GM12878 (cell line): Measurements from ENCODE around the gene CYP24A1. TPM values are rescaled to one million over a fixed set of nuclear protein-coding genes. Genes with fewer than 3 reads are reported as not detected.

Source experiments
- BCLAF1 ChIP-seq: fragments of 450-650 bp; IDR thresholded peaks from 2 replicates; pipeline ENCODE4 v1.6.1; 2017; ENCODE audit warnings: antibody characterized with exemption, mild to moderate bottlenecking, moderate library complexity
- CHD2 ChIP-seq: IDR thresholded peaks from 2 replicates; pipeline ENCODE4 v1.6.1; 2011; ENCODE audit warnings: low read depth, low read length, improper control_type of control experiment, borderline replicate concordance
- EP300 ChIP-seq, 2 experiments: fragments of 150-350 bp in 1 of 2; IDR thresholded peaks; 2 replicates each; pipeline ENCODE4 v1.6.1; 2011 to 2012; ENCODE audit warnings: low read depth in 2 of 2, low read length in 2 of 2, borderline replicate concordance in 1 of 2, improper control_type of control experiment in 1 of 2, inconsistent platforms in 1 of 2; ENCODE audit not compliant: control insufficient read depth in 1 of 2
- MEF2A ChIP-seq: IDR thresholded peaks from 2 replicates; pipeline ENCODE4 v1.6.1; 2011; ENCODE audit warnings: low read depth, mild to moderate bottlenecking, low read length, moderate library complexity; ENCODE audit not compliant: insufficient read depth
- PML ChIP-seq: IDR thresholded peaks from 2 replicates; pipeline ENCODE4 v1.6.1; 2012; ENCODE audit warnings: low read length, inconsistent platforms
- RCOR1 ChIP-seq: conservative IDR thresholded peaks from 2 replicates; pipeline ENCODE4 v1.6.1; 2012; ENCODE audit warnings: low read depth, low read length, improper control_type of control experiment
- RELA ChIP-seq: fragments of 450-650 bp; IDR thresholded peaks from 2 replicates; pipeline ENCODE4 v1.8.0; 2014; ENCODE audit warnings: borderline replicate concordance; ENCODE audit not compliant: partially characterized antibody
- RUNX3 ChIP-seq: IDR thresholded peaks from 2 replicates; pipeline ENCODE4 v1.6.1; 2012; ENCODE audit warnings: low read length, inconsistent platforms
- SIX5 ChIP-seq: IDR thresholded peaks from 2 replicates; pipeline ENCODE4 v1.6.1; 2011; ENCODE audit warnings: mild to moderate bottlenecking, low read depth, low read length, moderate library complexity; ENCODE audit not compliant: severe bottlenecking
- SMC3 ChIP-seq: IDR thresholded peaks from 2 replicates; pipeline ENCODE4 v1.6.1; 2011; ENCODE audit warnings: low read length, improper control_type of control experiment, borderline replicate concordance
- ZBED1 ChIP-seq: IDR thresholded peaks from 2 replicates; pipeline ENCODE4 v1.6.1; 2016; ENCODE audit warnings: borderline replicate concordance
- ZNF207 ChIP-seq: fragments of 450-650 bp; IDR thresholded peaks from 2 replicates; pipeline ENCODE4 v1.6.1; 2014; ENCODE audit warnings: antibody characterized with exemption, mild to moderate bottlenecking, borderline replicate concordance
- ZNF217 ChIP-seq: fragments of 450-650 bp; IDR thresholded peaks from 2 replicates; pipeline ENCODE4 v1.6.1; 2017; ENCODE audit warnings: antibody characterized with exemption, mild to moderate bottlenecking
- ZNF274 ChIP-seq: IDR thresholded peaks from one replicate; pipeline ENCODE4 v1.8.0; 2011; ENCODE audit not compliant: insufficient read length, insufficient read depth
- polyA plus RNA-seq, 11 experiments: library from polyadenylated mRNA; depleted of rRNA in 4 of 11; unstranded in 6 of 11; stranded (reverse) in 5 of 11; fragments of >200 nt; fragmentation: Nextera tagmentation in 4 of 11; fragmentation: Illumina TruSeq in 1 of 11; extraction: Ambion mirVana in 4 of 11; extraction: Trizol in 1 of 11; gene quantifications; 1 replicate in 1 of 11; 2 replicates in 10 of 11; pipeline versions ENCODE4 v1.2.1 to v1.2.3, GENCODE V29; 2011 to 2016; ENCODE audit warnings: inconsistent platforms in 2 of 11, missing spikeins in 2 of 11, low read depth in 1 of 11
- total RNA-seq, 4 experiments: library from RNA; depleted of rRNA in 3 of 4; stranded (reverse); fragments of >200 nt in 3 of 4; fragmentation: Illumina TruSeq in 1 of 4; extraction: Trizol in 1 of 4; gene quantifications; 2 replicates each; pipeline versions ENCODE4 v1.2.1 to v1.2.3, GENCODE V29; 2013 to 2021
- TF ChIP-seq, protein P1 (sequence below): fragments of 450-650 bp; formaldehyde crosslinking; IDR thresholded peaks from 2 replicates; pipeline ENCODE4 v1.4.0; 2022; ENCODE audit warnings: mild to moderate bottlenecking, moderate library complexity
- TF ChIP-seq, protein P2 (sequence below): fragments of 450-650 bp; IDR thresholded peaks from 2 replicates; pipeline ENCODE4 v1.6.1; 2017; ENCODE audit warnings: borderline replicate concordance
- TF ChIP-seq, protein P3 (sequence below): fragments of 450-650 bp; IDR thresholded peaks from 2 replicates; pipeline ENCODE4 v1.6.1; 2017; ENCODE audit warnings: mild to moderate bottlenecking

Gene CYP24A1
- total and polyA plus RNA-seq, 10 of the 15 experiments (the other 5 are each of a cell fraction or from before 2014, with no cell fraction given): 0.69 TPM; not detected in 9

DNA sequence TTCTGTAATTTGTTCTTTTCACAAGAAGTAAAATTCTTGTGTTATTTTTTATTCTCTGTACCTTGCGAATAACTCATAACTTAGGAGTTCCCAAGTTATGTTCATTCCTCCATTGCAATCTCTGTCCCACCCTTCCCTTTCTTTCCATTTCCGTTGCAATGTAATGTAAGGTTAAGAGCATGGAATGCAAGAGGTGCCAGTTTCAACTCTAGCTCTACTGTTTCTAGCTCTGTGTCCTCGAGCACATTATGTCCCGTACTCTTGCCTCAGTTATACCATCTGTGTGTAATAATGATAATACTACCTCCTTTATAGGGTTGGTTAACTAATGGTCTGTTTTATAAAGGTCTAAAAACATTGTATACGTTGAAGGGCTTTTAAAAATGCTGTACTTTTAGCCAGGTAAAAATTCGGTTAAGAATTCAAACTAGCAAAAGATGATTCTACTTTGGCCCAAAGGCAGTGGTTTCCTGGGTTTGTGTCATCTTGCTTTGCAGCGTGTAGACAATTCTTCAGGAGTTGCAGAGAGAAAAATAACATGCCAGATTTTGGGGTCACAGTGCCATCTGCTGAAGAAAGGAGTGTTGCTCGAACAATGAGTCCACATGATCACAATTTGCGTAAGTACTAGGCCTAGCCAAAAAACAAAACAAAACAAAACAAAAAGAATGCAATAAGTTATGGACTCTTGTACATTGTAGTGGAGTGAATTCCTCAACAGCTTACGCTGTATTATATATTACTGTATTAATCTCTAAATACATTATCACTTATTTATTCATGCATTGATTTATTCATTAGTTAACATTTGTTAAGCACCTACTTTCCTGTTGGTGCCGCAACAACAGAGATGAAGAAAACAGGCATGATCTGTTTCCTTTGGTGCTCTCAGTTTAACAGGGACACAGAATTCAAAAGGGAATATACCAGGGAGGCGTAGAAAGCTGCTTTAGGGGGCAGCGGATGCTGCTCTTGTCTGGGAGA is 24.1 kb upstream of the CYP24A1 start (continued):
- TF ChIP-seq, protein P1, sequence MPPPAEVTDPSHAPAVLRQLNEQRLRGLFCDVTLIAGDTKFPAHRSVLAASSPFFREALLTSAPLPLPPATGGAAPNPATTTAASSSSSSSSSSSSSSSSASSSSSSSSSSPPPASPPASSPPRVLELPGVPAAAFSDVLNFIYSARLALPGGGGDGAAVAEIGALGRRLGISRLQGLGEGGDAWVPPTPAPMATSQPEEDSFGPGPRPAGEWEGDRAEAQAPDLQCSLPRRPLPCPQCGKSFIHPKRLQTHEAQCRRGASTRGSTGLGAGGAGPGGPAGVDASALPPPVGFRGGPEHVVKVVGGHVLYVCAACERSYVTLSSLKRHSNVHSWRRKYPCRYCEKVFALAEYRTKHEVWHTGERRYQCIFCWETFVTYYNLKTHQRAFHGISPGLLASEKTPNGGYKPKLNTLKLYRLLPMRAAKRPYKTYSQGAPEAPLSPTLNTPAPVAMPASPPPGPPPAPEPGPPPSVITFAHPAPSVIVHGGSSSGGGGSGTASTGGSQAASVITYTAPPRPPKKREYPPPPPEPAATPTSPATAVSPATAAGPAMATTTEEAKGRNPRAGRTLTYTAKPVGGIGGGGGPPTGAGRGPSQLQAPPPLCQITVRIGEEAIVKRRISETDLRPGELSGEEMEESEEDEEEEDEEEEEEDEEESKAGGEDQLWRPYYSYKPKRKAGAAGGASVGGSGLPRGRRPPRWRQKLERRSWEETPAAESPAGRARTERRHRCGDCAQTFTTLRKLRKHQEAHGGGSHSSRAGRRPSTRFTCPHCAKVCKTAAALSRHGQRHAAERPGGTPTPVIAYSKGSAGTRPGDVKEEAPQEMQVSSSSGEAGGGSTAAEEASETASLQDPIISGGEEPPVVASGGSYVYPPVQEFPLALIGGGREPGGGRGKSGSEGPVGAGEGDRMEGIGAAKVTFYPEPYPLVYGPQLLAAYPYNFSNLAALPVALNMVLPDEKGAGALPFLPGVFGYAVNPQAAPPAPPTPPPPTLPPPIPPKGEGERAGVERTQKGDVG (CRISPR knock-in tag): no peak
- TF ChIP-seq ZBED1 (no peak), RCOR1 (no peak), BCLAF1 (no peak), EP300 (IDR thresholded peaks at IDR 0.05; ENCODE audit: borderline replicate concordance in 1 of 2, control insufficient read depth in 1 of 2, low read depth in 2 of 2, low read length in 2 of 2) (no peak), RELA (no peak), MEF2A (no peak), PML (no peak), SMC3 (peak; percentile 54; the same call in 1 of the 2 replicates), ZNF207 (no peak), SIX5 (no peak), RUNX3 (no peak), ZNF274 (no peak), ZNF217 (no peak), CHD2 (no peak)
- TF ChIP-seq, protein P2, sequence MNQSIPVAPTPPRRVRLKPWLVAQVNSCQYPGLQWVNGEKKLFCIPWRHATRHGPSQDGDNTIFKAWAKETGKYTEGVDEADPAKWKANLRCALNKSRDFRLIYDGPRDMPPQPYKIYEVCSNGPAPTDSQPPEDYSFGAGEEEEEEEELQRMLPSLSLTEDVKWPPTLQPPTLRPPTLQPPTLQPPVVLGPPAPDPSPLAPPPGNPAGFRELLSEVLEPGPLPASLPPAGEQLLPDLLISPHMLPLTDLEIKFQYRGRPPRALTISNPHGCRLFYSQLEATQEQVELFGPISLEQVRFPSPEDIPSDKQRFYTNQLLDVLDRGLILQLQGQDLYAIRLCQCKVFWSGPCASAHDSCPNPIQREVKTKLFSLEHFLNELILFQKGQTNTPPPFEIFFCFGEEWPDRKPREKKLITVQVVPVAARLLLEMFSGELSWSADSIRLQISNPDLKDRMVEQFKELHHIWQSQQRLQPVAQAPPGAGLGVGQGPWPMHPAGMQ: no peak
- TF ChIP-seq, protein P3, sequence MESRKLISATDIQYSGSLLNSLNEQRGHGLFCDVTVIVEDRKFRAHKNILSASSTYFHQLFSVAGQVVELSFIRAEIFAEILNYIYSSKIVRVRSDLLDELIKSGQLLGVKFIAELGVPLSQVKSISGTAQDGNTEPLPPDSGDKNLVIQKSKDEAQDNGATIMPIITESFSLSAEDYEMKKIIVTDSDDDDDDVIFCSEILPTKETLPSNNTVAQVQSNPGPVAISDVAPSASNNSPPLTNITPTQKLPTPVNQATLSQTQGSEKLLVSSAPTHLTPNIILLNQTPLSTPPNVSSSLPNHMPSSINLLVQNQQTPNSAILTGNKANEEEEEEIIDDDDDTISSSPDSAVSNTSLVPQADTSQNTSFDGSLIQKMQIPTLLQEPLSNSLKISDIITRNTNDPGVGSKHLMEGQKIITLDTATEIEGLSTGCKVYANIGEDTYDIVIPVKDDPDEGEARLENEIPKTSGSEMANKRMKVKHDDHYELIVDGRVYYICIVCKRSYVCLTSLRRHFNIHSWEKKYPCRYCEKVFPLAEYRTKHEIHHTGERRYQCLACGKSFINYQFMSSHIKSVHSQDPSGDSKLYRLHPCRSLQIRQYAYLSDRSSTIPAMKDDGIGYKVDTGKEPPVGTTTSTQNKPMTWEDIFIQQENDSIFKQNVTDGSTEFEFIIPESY: no peak
